HCT116 (cell line): Measurements from ENCODE around the gene GIT1.

ENCODE experiments used
- CEBPB ChIP-seq: IDR thresholded peaks from 2 replicates; pipeline ENCODE4 v1.6.1; 2012; ENCODE audit warnings: low read depth
- EGR1 ChIP-seq: IDR thresholded peaks from 2 replicates; pipeline ENCODE4 v1.6.1; 2012; ENCODE audit warnings: low read depth
- EZH2phosphoT487 ChIP-seq: fragments of 200-600 bp; IDR thresholded peaks from 2 replicates; pipeline ENCODE4 v1.6.1; 2018; ENCODE audit warnings: antibody characterized with exemption, borderline replicate concordance
- JUND ChIP-seq: IDR thresholded peaks from 2 replicates; pipeline ENCODE4 v1.6.1; 2012
- POLR2A ChIP-seq: IDR thresholded peaks from 2 replicates; pipeline ENCODE4 v1.7.0; 2011; ENCODE audit warnings: borderline replicate concordance; ENCODE audit not compliant: insufficient read depth, insufficient read length; ENCODE audit errors: extremely low read depth
- RAD21 ChIP-seq: IDR thresholded peaks from 2 replicates; pipeline ENCODE4 v1.6.1; 2012; ENCODE audit warnings: low read depth, mild to moderate bottlenecking
- SP1 ChIP-seq: IDR thresholded peaks from 2 replicates; pipeline ENCODE4 v1.6.1; 2012; ENCODE audit warnings: low read depth
- SRF ChIP-seq: IDR thresholded peaks from 2 replicates; pipeline ENCODE4 v1.6.1; 2012; ENCODE audit warnings: low read depth
- ZFX ChIP-seq: fragments of 450-650 bp; IDR thresholded peaks from 2 replicates; pipeline ENCODE4 v1.6.1; 2017
- ZNF274 ChIP-seq: fragments of 200-500 bp; sonication (Bioruptor generic); IDR thresholded peaks from 2 replicates; pipeline ENCODE4 v1.6.1; 2014; ENCODE audit warnings: mild to moderate bottlenecking, low read depth, low read length, inconsistent platforms
- TF ChIP-seq, protein P1 (sequence below), 3 experiments: fragments of 200-600 bp in 1 of 3; sonication (generic) in 1 of 3; IDR thresholded peaks in 2 of 3; conservative IDR thresholded peaks in 1 of 3; 2 replicates each; pipeline ENCODE4 v1.5.1; 2012 to 2017; ENCODE audit warnings: low read depth in 2 of 3, low read length in 2 of 3, antibody characterized with exemption in 1 of 3, borderline replicate concordance in 1 of 3, control low read depth in 1 of 3, mild to moderate bottlenecking in 1 of 3, mixed read lengths in 1 of 3, mixed run types in 1 of 3, moderate library complexity in 1 of 3; ENCODE audit not compliant: insufficient read depth in 1 of 3
- TF ChIP-seq, protein P2 (sequence below): IDR thresholded peaks from 2 replicates; pipeline ENCODE4 v1.6.1; 2012; ENCODE audit warnings: low read depth
- TF ChIP-seq, protein P3 (sequence below): IDR thresholded peaks from 2 replicates; pipeline ENCODE4 v1.6.1; 2012

DNA sequence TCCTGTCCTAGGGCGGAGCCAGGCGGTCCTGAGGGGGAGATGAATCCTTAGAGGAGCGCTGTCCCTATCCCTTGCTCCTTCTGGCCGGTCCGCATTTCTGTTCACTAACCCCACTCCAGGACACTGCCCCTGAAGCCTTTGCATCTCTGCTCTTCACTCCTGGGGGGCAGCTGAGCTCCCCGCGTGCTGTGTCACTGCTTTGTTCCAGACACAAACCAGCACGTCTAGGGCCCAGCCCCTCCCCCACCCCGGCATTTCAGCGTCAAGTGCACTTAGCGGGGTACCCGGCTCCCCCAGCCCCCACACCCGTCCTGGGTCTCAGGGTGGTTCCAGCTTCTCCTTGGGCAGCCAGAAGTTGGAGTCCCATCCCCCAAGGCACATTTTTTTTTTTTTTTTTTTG, 24.4 kb upstream of the GIT1 start:
- TF ChIP-seq, protein P1, sequence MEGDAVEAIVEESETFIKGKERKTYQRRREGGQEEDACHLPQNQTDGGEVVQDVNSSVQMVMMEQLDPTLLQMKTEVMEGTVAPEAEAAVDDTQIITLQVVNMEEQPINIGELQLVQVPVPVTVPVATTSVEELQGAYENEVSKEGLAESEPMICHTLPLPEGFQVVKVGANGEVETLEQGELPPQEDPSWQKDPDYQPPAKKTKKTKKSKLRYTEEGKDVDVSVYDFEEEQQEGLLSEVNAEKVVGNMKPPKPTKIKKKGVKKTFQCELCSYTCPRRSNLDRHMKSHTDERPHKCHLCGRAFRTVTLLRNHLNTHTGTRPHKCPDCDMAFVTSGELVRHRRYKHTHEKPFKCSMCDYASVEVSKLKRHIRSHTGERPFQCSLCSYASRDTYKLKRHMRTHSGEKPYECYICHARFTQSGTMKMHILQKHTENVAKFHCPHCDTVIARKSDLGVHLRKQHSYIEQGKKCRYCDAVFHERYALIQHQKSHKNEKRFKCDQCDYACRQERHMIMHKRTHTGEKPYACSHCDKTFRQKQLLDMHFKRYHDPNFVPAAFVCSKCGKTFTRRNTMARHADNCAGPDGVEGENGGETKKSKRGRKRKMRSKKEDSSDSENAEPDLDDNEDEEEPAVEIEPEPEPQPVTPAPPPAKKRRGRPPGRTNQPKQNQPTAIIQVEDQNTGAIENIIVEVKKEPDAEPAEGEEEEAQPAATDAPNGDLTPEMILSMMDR (IDR thresholded peaks at IDR 0.05 in 2 of 3, conservative IDR thresholded peaks at IDR 0.05 in 1 of 3; ENCODE audit: borderline replicate concordance in 1 of 3, insufficient read depth in 1 of 3, low read depth in 2 of 3, low read length in 2 of 3) = no peak
- TF ChIP-seq POLR2A (no peak), RAD21 (no peak), ZNF274 (no peak), CEBPB (no peak), SP1 (no peak), EGR1 (no peak), SRF (no peak), ZFX (no peak), EZH2phosphoT487 (no peak), JUND (no peak)
- TF ChIP-seq, protein P2, sequence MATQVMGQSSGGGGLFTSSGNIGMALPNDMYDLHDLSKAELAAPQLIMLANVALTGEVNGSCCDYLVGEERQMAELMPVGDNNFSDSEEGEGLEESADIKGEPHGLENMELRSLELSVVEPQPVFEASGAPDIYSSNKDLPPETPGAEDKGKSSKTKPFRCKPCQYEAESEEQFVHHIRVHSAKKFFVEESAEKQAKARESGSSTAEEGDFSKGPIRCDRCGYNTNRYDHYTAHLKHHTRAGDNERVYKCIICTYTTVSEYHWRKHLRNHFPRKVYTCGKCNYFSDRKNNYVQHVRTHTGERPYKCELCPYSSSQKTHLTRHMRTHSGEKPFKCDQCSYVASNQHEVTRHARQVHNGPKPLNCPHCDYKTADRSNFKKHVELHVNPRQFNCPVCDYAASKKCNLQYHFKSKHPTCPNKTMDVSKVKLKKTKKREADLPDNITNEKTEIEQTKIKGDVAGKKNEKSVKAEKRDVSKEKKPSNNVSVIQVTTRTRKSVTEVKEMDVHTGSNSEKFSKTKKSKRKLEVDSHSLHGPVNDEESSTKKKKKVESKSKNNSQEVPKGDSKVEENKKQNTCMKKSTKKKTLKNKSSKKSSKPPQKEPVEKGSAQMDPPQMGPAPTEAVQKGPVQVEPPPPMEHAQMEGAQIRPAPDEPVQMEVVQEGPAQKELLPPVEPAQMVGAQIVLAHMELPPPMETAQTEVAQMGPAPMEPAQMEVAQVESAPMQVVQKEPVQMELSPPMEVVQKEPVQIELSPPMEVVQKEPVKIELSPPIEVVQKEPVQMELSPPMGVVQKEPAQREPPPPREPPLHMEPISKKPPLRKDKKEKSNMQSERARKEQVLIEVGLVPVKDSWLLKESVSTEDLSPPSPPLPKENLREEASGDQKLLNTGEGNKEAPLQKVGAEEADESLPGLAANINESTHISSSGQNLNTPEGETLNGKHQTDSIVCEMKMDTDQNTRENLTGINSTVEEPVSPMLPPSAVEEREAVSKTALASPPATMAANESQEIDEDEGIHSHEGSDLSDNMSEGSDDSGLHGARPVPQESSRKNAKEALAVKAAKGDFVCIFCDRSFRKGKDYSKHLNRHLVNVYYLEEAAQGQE = no peak
- TF ChIP-seq, protein P3, sequence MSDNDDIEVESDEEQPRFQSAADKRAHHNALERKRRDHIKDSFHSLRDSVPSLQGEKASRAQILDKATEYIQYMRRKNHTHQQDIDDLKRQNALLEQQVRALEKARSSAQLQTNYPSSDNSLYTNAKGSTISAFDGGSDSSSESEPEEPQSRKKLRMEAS = no peak
